ENCODE data around the gene FERMT1.

DNA sequence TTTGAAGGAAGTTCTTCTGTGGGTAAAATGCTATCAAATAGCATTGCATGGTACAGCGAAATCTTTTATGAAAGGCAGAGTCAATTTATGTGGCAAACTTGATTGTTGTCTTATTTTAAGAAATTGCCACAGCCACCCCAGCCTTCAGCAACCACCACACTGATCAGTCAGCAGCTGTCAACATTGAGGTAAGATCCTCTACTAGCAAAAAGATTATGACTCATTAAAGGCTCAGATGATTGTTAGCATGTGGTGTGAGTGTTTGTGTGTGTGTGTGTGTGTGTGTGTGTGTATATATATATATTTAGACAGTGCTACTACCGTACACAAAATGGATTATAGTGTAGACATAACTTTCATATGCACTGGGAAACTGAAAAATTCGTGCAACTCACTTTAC is 96.8 kb downstream of the FERMT1 start:
- TF ChIP-seq, protein P1, sequence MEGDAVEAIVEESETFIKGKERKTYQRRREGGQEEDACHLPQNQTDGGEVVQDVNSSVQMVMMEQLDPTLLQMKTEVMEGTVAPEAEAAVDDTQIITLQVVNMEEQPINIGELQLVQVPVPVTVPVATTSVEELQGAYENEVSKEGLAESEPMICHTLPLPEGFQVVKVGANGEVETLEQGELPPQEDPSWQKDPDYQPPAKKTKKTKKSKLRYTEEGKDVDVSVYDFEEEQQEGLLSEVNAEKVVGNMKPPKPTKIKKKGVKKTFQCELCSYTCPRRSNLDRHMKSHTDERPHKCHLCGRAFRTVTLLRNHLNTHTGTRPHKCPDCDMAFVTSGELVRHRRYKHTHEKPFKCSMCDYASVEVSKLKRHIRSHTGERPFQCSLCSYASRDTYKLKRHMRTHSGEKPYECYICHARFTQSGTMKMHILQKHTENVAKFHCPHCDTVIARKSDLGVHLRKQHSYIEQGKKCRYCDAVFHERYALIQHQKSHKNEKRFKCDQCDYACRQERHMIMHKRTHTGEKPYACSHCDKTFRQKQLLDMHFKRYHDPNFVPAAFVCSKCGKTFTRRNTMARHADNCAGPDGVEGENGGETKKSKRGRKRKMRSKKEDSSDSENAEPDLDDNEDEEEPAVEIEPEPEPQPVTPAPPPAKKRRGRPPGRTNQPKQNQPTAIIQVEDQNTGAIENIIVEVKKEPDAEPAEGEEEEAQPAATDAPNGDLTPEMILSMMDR (IDR thresholded peaks at IDR 0.05), result no peak
- TF ChIP-seq POLR2A (IDR thresholded peaks at IDR 0.05), result no peak
